DMS 273 treated with DMSO at 0.1 percent for 48 hours (cell line): ENCODE data around the gene STAT4.

ENCODE experiments used
- DNase-seq: peaks from one replicate; lab custom pipeline; 2025; lab: John Stamatoyannopoulos, UW

Gene STAT4, protein sequence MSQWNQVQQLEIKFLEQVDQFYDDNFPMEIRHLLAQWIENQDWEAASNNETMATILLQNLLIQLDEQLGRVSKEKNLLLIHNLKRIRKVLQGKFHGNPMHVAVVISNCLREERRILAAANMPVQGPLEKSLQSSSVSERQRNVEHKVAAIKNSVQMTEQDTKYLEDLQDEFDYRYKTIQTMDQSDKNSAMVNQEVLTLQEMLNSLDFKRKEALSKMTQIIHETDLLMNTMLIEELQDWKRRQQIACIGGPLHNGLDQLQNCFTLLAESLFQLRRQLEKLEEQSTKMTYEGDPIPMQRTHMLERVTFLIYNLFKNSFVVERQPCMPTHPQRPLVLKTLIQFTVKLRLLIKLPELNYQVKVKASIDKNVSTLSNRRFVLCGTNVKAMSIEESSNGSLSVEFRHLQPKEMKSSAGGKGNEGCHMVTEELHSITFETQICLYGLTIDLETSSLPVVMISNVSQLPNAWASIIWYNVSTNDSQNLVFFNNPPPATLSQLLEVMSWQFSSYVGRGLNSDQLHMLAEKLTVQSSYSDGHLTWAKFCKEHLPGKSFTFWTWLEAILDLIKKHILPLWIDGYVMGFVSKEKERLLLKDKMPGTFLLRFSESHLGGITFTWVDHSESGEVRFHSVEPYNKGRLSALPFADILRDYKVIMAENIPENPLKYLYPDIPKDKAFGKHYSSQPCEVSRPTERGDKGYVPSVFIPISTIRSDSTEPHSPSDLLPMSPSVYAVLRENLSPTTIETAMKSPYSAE

DNA sequence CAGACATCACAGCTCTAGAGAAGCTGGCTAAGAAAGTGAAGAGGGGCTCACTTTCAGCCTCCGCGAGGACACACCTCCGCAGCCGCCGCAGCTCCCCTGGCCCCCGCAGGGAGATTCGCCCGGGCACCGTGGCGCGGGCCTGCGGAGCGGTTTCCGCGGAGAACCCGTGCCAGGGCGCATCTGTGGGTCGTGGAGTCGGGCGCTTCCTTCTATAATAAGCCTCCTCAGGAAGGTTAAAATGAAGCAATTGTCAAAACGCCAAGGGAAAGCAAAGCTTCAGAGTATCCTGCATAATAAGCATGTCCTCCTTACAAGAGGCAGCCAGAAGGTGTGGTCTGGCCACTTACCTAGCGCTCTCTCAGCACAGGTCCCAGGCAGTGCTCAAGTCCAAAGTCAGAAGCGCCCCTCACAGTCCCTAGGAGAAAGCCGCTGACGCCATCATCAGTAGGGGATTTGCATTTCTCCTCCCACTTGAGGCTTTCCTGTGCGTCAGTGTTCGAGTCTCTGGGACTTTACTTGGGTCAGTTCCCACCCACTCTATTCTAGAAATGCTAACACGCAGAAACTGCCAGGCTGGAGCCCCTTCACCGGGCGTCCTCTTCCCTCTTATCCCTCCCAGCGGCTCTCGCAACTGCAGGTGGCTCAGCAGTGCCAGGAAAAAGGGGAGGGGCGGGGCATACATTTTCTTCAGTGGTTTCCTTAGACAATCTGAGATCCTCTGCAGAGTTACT is at the start of gene STAT4:
Gene STAT4, minus strand, starts transcription at position 395 of the 731 bp plus-strand sequence. CDS start 2,791 bp downstream, outside the sequence.
- DNase-seq, result no peak

DNA sequence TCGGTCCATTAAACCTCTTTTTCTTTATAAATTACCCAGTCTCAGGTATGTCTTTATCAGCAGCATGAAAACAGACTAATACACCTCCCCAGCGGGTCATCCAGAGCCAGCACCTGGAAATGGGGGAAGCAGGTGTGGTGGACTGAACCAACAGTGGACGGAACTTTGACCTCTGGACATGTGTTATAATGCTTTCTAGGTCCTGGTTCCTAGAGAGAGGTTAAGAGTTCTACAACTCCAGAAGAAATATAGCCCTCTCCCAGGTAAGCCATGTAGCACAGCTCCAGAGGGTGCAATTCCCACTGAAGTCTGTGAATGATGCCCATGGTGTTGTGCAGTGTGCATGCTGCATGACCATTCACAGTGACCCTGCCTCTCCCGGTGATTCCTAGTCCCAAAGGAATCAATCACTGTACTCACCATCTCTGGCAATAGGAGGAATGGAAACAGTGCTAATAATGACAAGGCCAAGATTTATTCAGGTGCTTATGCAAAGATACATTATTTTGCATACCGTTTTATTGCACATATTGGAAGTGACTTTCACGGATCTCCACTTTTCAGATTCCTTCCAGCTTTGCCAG is 49.2 kb upstream of the STAT4 start:
- DNase-seq, result no peak

DNA sequence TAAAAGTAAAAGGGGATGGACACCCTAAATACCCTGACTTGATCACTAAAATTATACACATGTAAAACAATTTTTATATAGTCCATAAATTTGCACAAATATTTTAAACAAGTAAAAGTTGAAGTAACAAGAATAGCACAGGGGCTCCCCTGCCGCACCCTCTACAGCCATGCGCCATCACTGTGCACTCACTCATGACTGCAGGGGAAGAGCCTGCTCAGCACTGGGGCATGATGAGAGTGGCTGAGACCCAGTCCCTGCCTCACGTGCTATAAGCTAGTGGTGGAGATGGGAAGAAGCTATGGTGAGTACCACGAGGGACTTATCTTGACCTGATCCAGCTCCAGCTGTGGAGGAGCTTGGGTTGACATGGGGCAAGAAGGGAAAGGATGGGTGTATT is 47.5 kb upstream of the STAT4 start:
- DNase-seq, result no peak

DNA sequence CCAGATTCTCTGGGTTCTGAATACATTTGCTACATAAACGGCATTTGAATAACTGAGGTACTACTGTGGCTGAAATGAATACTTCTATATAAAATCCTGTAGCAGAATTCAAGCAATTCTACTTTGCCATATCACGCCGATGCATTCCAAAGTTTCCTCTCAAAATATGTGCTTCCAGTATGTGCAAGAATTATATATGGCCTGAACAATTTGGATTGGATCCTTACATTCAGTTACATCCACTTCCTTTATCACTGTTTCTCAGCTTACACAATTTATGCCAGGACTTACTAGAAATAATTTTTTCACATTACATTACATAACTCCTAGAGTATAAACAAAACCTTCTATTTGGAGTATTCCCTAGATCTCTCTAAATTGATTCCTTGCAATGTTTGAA is 46.3 kb upstream of the STAT4 start:
- DNase-seq, result no peak

DNA sequence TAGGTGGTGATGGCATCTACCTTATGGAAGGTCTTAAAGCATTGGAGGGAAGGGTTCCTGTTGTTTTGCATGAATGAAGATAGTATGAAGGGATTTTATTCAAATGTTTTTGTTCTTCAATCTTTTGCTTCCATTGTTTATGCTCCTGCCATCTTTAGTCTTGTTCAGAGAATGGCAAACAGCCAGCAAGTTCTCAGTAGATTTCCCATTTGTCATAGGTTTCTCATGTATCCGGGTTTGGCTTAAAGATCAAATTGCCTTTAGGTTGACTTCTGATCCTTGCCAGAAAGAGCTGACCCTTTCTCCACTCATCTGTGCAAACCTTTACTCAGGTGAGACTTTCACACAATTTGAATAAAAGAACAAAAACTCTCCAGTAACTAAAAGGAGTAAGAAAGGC is 44.2 kb upstream of the STAT4 start:
- no peak for DNase-seq

DNA sequence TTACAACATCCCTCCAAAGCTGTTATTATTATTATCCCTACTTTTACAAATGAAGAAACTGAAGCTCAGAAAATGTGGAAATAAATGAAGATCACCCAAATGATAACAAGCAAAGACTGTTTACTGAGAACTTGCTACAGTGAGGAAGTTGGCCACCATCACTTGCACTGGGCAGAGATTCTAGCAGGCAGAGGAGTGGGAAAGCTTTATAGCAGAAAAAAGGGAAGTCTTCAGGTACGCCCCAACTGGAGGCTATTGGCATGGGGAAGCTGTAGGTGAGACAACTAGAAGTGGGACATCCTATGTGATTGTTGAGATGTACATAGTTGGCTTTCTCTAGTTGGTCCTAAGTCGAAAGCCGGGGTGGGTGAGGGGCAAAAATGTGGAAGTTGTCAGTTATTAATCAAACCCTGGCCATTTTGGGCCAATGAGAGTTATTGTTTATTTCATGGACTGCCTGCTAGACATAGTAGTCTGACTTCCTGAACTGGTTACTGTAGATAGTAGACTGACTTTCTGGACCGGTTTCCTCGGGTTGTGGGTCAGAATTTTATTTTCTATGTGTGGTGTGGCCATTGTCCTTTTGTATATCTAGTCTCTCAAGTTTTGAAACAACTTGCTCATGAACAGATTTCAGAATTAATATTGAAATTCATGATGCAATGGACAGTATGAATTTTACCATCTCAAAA is 40.2 kb upstream of the STAT4 start:
- no peak for DNase-seq

DNA sequence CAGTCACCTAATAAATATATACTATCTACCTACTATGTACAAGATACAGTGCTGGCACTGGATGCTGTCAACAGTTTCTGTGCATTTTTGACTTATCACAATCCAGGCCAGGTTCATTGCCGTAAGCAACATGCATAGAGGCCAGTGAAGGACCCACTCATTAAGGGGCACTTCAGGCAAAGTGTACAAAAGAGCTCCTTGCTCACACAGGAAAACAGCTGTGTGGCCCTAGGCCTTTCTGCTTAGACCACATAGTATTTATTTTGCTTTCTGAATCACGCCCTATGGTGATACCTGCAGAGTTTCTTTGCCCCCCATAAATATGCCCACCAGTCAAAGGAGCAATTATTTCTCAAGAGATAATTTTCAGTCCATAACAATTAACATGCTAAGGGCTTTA is 39.6 kb upstream of the STAT4 start:
- DNase-seq, result no peak

DNA sequence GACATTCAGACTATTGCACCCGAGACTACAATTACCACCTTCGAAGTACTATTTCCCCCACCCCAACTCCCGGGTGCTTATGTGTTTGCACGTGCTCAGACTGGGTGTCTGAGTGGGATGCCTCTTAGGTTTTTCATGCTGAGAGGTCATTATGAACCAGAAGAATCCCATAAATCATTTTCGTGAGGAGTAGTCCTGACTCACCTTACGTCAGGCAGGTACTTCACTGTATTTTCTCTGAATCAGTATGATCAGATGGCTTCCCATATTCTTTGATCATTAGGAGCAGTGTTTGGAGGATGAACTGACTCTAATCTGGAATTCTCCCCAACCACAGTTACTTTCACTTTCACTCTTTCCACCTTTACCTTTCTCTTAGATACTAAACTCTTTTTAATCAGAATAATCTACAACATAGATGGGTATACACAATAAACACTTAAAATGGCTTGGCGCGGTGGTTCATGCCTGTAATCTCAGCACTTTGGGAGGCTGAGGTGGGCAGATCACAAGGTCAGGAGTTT is 38.4 kb upstream of the STAT4 start:
- no peak for DNase-seq

DNA sequence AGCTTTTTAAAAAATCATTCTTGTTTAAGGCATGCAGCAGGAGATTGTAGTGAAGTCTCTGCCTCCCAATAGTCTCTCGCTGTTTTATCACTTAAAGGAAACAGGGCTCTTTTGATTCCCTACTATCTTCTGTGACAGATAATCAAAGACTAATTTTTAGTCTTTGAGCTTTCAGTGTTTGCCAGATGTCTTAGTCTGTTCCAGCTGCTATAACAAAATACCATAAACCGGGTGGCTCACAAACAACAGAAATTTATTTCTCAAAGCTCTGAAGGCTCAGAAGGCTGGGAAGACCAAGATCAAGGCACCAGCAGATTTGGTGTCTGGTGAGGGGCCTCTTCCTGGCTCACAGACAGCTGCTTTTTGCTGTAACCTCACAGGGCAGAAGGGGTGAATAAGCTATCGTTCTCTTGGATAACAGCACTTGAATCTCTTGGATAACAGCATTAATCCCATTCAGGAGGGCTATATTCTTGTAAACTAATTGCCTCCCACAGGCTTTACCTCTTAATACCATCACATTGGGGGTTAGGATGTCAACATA is 37.8 kb upstream of the STAT4 start:
- DNase-seq, result no peak

DNA sequence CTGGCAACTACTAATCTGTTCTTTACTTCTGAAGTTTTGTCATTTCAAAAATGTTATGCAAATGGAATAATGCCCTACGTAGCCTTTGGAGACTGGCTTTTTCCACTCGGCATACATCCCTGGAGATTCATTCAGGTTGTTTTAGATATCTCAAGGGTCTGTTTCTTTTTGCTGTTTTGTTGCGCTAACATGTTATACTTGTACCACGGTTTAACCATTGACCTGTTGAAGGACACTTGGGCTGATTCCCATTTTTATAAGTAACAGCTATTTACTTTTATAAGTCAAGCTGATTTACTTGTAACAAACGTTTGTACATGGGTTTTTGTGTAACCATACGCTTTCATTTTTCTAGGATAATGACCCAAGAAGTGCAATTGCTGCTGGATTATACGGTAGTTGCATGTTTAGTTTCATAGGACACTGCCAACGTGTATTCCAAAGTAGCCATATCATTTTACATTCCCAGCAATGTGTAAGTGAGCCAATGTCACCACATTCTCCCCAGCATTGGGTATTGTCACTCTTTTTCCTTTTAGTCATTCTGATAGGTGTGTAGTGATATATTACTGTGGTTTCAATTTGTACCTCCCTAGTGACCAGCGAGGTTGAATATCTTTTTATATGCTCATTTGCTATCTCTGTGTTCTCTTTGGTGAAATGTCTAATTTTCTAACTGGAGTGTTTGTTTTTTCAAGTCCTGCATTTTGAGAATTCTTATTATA is 36.5 kb upstream of the STAT4 start:
- DNase-seq, result no peak

DNA sequence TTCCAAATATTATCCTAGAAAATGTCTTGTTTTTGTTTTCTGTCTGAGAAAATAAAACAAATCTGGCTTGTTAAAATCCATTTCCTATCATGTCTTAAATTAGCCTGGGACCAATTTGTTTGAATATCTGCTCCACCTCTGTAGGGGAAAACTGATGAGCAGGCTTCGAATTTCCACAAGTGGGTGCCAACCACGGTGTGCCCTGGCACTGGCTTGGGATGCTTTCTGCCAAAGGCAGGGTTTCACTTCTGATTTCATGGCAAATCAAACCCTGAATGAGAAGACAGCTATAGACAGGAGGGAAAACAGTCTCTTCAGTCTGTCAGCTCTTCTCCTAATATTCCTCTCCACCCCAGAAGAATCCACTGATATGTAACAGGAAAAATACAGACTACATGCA is 33.7 kb upstream of the STAT4 start:
- DNase-seq, result no peak

DNA sequence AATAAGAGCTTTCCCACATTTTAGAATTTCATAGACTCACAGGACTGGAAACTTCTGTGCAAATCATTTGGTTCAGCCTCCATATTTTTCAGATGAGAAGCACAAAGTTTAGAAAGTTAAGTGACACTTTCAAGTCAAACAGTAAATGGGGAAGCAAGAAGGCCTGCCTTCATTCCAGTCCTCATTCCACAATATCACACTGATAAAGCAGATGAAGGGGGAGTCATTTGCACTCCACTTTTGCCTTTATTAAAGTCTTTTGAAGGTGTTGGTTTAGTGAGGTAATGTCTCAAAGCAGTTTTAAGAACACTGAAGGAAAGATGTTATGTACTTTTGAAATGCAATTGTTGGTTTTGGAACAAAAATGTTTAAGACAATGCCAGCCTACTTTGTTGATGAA is 32.7 kb upstream of the STAT4 start:
- DNase-seq, result no peak

DNA sequence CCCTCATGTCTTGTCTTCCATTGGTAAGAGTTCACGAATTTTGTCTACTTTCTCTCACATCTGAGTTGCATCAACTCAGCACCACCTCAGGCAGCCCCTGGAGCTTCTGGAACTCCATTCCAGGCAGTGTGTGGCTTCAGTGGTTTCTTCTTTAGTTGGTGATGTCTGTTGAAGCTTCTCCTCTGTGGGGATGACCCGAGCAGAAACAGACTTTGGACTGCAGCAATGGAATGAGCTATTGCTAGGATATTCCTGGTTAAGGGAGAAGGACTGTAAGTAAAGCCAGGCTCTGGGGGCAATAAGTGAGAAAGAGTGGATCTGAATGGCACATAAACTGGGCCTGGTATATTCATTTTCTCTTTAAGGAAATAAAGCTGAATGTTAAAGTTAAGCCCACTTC is 32.3 kb upstream of the STAT4 start:
- no peak for DNase-seq

DNA sequence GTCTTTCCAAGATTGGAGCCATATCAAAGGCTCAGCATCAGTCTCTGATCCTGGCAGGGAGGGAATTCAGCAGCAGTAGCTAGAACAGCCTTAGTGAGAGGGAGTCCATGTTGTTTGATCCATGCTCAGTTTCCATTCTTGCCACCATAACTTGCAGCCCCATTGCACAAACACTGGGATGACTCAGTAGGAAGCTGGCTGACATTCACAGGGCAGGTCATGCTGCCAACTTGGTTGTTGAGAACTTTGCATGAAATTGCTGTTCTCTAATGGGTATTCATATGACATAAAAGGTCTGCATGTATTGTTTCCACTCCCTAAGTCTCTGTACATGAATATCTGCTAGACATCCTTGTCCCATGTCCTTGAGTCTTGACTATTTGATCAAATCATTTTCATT is 29.9 kb upstream of the STAT4 start:
- no peak for DNase-seq

DNA sequence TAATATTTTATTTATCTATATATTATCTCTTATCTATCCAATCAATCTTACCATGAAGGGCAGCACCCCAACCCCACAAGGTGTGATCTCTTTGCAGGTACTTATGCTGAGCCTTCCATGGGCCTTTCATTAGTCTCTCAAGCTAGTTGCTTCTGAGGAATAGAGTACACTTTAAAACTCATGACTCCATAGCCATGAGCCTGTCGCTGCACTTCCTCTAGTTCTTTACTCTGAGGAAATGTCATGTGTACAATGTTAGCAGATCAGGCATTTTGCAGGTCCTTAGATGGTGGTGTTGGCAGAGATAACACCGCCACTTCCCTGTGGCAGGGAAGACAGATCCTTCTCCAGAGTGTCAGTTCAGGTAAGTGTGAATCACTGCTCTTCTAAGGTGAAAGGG is 29.5 kb upstream of the STAT4 start:
- DNase-seq, result no peak

DNA sequence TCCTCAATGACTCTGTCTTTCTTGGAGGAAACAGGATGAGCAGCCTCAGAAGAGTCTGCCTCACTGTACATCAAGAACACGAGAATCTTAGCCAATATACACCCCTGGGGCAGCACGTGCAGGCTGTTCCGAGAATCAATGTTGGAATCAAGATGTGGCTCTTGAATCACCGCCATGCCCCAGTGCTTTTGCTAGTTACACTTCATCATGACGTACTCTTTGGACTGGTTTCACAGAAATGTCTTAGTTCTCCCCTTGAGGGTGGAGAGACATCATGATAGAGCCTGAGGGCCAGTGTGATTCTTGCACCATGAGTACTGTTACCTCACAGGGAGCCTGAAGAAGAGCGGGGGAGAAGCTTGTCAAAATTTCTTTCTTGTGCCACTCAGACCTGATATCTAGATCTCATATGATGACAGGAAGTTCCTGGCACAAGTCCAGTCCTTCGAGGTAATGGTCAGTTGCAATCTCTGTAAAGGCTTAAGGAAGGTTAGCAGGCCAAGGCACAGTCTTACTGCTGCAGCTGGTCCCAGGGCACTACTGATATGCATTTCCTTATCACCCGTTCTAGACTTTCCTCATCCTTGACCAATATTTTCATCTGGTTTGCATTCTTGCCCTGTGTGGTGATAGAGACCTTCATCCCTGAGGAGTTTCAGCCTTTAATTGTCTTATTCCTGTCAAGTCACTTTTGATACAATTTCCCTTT is 28.2 kb upstream of the STAT4 start:
- DNase-seq, result no peak

DNA sequence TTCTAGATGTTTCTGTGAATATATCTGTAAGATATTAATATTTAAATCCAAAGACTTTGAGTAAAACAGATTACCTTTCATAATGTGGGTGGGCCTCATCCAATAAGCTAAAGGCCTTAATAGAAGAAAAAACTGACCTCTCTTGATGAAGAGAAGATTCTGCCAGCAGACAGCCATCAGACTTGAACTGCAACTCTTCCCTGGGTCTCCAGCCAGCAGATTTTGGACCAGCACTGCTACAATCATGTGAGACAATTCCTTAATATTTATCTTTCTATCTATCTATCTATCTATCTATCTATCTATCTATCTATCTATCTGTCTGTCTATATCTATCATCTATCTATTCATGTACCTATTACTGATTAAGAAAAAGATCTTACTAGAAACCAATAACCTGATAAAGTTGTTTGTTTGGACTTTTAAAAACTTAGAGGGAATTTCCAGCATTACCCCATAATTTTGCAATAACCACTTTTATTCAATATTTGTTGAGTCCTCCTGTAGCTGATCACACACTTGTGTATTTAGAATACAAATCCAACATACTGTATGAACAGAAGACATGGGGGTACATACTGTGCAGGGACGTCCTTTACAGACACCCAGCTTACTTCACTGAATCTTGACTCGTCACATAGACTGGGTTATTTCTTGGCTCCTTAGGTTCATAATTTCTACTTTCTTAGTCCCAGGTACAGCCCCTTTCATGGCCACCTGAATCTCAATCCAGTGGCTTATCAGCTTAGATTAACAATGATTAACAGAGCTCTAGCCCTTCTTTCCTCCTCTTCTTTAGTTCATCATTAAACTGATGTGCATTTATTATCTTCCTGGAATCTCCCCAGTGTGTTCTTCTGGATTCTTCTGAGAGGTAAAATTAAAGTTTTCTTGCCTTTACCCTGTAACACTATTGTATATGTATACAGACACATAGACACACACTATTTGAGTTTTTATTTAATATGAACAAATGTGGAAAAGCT is 27.2 kb upstream of the STAT4 start:
- no peak for DNase-seq

DNA sequence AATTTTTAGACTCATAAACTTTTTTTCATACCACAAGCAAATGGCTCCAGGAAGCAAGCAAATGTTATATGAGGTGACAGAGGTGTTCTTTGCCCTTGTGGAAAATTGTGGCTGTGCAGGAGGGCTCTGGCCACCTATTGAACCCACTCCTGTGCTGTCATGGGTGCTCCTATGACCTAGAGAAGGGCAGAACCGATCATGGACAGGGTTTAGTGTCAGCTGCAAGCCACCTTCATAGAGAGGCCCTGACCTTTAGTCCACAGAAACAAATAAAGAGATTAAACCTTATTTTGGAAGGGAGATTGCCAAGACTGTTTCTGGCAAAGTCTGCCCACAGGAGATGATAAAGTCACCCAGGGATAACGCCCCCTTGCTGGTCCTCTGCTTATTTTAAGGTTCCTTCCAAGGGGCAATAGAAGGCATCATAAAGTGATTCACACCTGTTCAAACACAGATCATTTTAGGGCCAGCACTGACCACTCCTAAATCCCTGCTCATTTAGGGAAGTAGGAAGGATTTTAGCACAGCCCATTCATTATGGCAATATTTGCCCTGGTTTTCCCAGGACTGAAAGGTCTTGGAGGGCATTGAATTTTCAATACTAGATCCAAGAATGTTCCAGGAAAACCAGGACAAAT is 26.1 kb upstream of the STAT4 start:
- no peak for DNase-seq
